Fibroblast of villous mesenchyme (primary cell): ENCODE results near the gene TPX2. TPM values are rescaled to one million over a fixed set of nuclear protein-coding genes. Genes with fewer than 3 reads are reported as not detected.
A peak's percentile ranks its signal among the peaks of the same experiment; 100 is the strongest.

Experiments
- DNase-seq: peaks from one replicate; pipeline ENCODE4 v3.0.0-alpha.2; 2010; ENCODE audit warnings: low read depth
- H3K4me3 ChIP-seq: 2 replicates; pipeline ENCODE4 v1.5.1; 2011; ENCODE audit warnings: low read depth, mild to moderate bottlenecking, low read length
- CTCF ChIP-seq: IDR thresholded peaks from 2 replicates; pipeline ENCODE4 v1.5.1; 2012; ENCODE audit warnings: low read depth, mild to moderate bottlenecking, low read length; ENCODE audit not compliant: insufficient read depth
- total RNA-seq: library from RNA; depleted of rRNA; stranded (reverse); fragments of >200 nt; gene quantifications from 2 replicates; pipeline ENCODE4 v1.2.3, GENCODE V29; 2012

Gene TPX2
- total RNA-seq, 1 donor = 62.2 TPM

GRCh38 chr20:31695849-31696804 lies 43.0 kb upstream of the TPX2 start:
- peak; percentile 76 for DNase-seq
- H3K4me3 ChIP-seq = no peak overlapping the region
- no peak for TF ChIP-seq CTCF

DNA sequence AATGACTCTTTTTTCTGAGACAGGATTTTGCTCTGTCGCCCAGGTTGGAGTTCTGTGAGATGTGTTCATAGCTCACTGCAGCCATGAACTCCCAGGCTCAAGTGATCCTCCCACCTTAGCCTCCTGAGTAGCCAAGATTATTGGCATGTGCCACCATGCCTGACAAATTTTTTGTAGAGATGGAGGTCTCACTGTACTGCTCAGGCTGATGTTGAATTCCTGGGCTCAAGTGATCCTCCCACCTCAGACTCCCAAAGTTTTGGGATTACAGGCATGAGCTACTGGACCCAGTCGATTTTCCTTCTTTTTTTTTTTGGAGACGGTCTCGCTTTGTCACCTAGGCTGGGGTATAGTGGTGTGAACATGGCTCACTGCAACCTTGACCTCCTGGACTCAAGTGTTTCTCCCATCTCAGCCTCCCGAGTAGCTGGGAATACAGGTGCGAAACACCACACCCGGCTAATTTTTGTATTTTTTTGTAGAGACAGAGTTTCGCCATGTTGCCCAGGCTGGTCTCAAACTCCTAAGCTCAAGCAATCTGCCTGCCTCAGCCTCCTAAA lies 40.8 kb upstream of the TPX2 start:
- DNase-seq = no peak
- no peak overlapping the region for H3K4me3 ChIP-seq
- TF ChIP-seq CTCF = no peak

DNA sequence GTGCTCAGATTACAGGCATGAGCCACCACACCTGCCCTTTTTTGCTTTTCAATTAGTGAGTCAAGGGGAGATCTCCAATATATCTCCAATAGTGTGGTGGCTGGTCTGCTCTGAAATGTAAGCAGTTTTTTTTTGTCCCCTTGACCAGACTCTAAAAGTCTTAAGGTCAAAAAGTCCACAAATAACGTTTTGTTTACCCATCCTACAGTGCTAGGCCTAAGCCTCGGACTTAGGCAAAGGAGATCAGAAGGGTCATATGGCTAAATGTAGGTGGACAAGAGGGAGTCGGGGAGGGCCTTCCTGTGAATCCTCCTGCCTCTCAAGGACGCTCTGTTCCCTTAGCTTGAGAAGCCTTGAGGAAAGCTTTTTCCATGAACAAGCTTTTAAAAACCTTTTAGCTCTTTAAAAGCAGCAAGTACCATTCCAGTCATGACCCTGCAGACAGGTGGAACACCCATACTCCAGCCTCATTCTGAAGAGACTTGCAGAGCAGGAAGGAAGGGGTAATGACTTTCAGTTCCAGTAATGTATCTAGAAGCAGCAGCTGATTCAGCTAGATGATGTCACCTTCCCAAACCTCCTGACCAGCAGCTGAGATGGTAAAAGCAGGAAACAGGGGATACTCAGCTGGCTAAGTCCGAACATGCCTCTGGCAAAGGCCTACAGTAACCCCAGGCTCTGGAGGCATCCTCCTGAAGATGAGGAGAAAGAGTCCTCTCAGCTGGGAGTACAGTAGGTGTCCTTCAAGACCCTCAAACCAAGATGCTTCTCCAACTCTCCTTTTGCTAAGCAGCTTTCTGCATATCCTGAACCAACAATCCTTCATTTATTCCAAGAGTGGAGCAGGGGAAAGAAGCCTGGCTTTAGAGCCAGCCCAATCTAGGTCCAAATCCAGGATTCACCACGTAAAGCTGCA lies 40.0 kb upstream of the TPX2 start:
- no peak for TF ChIP-seq CTCF
- no peak overlapping the region for H3K4me3 ChIP-seq
- peak; percentile 97 for DNase-seq

DNA sequence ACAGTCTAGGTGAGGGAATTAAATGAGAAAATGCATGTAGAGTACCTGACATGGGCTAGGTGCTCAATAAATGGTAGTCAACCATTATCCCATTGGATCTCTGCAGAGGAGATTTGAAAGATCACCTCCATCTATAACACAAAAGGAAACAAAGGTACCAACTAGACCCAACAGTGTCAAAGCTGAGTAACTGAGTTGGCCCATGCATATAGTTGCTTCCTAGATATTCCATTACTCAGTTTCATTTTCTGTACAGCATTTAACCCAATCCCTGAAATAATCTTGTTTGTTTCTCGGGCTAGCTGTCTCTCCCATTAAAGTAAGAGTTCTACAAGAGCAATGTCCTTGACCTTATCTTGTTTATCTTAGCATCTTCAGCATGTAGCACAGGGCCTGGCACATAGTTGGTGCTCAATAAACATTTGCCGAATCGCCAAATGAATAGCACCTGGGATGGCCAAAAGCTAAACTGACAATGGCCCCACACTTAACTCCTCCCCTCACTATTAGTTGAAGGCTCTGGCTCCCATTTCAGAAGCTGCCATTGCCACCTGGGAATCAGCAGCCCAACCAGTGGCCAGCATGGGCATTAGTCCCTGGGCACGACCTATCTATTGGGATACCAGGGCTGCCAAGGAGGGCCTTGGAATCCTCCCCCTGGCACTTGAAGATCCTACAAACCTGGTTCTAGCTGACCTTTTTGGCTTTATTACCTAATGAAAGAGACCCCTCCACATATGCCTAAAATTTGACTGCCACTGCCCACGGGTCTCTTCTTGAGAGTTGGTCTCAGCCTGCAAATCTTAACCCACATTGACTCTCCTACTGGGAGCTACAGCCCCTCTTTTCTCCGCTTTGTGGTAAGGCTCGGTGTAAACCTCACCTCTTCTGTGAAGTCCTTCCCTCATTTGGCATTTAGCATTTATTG lies 39.0 kb upstream of the TPX2 start:
- H3K4me3 ChIP-seq = no peak overlapping the region
- no peak for DNase-seq
- no peak for TF ChIP-seq CTCF

- no peak for DNase-seq
- H3K4me3 ChIP-seq = no peak overlapping the region
- TF ChIP-seq CTCF = no peak
Measured at GRCh38 chr20:31700747-31701146, 38.3 kb upstream of the TPX2 start.

- no peak overlapping the region for H3K4me3 ChIP-seq
- TF ChIP-seq CTCF = no peak
- DNase-seq = no peak
Measured at GRCh38 chr20:31701591-31701990, 37.5 kb upstream of the TPX2 start.
